Esophagus squamous epithelium (tissue), 4 donors: ENCODE measurements around the gene EFCAB6.

Experiments used
- POLR2A ChIP-seq, 4 donors: fragments of 450-650 bp; IDR thresholded peaks; one replicate each; pipeline ENCODE4 v1.6.1; 2017; ENCODE audit warnings: antibody characterized with exemption in 4 of 4, mild to moderate bottlenecking in 4 of 4, moderate library complexity in 3 of 4
- TF ChIP-seq, protein P1 (sequence below), 6 experiments: fragments of 450-650 bp in 4 of 6; fragments of 200-600 bp in 2 of 6; sonication (generic) in 2 of 6; IDR thresholded peaks; one replicate each; pipeline ENCODE4 v1.5.1; 2016 to 2019; ENCODE audit warnings: antibody characterized with exemption in 6 of 6, mild to moderate bottlenecking in 4 of 6, moderate library complexity in 4 of 6

DNA sequence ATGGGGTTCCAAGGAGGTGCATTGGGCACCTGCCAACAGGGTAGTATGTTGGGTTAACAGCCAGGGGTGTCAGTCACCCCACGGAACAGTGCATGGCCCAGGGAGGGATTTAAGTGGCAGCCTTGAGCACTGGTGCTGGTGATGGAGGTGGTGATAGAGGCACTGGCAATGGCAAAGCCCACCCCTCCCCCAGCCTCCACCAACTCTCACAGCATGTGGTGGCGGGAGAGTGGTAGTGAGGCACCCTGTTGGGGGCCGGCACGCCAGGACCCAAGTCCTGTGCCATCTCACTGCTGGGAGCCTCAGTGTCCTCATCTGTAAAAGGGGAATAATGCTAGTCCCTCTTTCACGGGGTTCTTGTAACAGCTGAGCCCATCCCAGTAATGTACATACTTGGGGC is 318.8 kb downstream of the EFCAB6 start:
- TF ChIP-seq, protein P1, sequence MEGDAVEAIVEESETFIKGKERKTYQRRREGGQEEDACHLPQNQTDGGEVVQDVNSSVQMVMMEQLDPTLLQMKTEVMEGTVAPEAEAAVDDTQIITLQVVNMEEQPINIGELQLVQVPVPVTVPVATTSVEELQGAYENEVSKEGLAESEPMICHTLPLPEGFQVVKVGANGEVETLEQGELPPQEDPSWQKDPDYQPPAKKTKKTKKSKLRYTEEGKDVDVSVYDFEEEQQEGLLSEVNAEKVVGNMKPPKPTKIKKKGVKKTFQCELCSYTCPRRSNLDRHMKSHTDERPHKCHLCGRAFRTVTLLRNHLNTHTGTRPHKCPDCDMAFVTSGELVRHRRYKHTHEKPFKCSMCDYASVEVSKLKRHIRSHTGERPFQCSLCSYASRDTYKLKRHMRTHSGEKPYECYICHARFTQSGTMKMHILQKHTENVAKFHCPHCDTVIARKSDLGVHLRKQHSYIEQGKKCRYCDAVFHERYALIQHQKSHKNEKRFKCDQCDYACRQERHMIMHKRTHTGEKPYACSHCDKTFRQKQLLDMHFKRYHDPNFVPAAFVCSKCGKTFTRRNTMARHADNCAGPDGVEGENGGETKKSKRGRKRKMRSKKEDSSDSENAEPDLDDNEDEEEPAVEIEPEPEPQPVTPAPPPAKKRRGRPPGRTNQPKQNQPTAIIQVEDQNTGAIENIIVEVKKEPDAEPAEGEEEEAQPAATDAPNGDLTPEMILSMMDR (IDR thresholded peaks at IDR 0.05): no peak
- TF ChIP-seq POLR2A (IDR thresholded peaks at IDR 0.05): no peak
